Measurements from ENCODE around the gene NPIPB9. TPM values are rescaled to one million over a fixed set of nuclear protein-coding genes. Genes with fewer than 3 reads are reported as not detected.
A peak's percentile ranks its signal among the peaks of the same experiment; 100 is the strongest.
"Not testable (repeated sequence)": the region's sequence is repeated elsewhere in the genome, so short reads cannot be mapped to it uniquely, and the experiment has no call there.

The NPIPB9 gene
- not detected for total RNA-seq

DNA sequence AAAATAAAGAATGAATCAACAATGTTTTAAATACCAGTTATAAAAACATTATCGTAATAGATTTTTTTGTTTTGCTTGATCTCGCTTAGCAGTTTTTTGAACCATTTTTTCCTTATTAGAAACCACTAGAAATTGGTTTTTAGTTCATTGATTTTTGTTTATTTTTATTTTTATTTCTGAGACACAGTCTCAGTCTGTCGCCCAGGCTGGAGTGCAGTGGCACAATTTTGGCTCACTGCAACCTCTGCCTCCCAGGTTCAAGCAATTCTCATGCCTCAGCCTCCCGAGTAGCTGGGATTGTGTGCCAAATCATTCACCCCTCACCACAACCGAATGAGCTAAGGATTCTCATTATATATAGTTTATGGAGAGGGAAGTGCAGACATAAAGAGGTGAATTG, at the start of gene NPIPB9:
Gene NPIPB9, plus strand, starts transcription at position 301 of the 400 bp plus-strand sequence.
- not testable (repeated sequence) for DNase-seq (ENCODE audit: low spot score)

- not testable (repeated sequence) for DNase-seq (ENCODE audit: low spot score)
Observed at GRCh38 chr16:28704246-28704645, 47.3 kb upstream of the NPIPB9 start.

DNA sequence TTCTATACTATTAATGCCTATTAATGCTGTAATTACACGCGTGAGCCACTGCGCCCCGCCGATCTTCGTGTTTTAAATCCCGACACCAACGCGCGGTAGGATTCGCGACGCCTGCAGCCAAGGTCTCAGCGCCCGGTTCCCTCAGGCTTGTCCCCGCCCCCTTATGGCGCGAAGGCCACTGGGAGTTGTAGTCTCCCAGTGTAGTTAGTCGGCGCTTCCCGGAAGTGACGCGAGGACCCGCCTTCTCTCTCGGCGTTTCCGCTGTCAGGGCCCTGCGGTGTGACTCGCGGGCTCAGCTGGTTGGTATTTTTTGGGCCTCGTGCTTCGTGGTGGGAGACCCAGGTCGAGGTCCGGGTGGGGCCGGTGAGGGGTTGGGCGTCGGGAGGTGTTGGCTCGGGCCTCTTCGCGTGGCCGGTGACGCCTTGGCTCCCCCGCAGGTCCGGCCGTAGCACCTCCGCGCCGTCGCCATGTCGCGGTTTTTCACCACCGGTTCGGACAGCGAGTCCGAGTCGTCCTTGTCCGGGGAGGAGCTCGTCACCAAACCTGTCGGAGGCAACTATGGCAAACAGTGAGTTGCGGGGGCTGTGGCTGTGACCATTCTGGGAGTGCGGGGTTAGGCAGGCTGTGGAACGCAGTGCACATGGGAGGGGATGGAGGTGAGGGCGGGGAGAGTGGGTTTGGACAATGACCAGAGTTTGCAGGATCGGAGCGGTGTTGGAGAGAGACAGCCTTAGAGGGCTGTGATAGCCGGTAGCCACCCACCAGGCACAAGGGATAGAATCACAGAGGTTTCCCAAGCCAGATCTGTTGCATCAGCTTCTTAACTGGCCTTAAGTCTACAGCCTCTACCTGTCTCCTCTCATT, 40.1 kb upstream of the NPIPB9 start, which contains the start of gene EIF3C:
Gene EIF3C, plus strand, starts transcription at position 245 of the 864 bp plus-strand sequence. Its CDS starts 223 bp downstream, at position 468.
- not testable (repeated sequence) for DNase-seq (ENCODE audit: low spot score)

DNA sequence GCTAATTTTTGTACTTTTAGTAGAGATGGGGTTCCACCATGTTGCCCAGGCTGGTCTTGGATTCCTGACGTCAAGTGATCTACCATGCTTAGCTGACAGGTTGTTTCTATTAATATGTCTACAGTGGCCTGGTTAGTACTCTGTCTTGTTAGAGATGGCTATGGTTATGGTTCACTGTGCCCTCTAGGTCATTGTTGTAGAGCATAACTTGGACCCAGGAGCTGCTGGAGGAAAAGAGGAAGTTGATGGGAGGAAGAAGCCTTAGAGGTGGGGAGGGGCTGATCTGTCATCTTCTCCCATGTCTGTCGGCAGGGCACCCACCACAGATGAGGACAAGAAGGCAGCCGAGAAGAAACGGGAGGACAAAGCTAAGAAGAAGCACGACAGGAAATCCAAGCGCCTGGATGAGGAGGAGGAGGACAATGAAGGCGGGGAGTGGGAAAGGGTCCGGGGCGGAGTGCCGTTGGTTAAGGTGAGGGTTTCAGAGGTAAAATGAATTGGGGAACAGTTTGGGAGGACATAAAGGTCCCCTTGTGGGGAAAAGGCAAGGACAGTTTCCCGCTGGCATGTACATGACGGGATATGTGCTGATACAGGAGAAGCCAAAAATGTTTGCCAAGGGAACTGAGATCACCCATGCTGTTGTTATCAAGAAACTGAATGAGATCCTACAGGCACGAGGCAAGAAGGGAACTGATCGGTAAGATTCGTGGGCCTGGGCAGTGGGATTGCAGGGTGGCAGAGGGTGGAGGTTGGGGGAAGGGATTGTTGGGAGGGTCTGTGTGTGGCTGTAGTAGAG, 28.5 kb upstream of the NPIPB9 start:
- DNase-seq (ENCODE audit: low spot score), result not testable (repeated sequence)

- DNase-seq (ENCODE audit: low spot score), result not testable (repeated sequence)
Observed at GRCh38 chr16:28731253-28731652, 20.3 kb upstream of the NPIPB9 start.

GRCh38 chr16:28732455-28733124, 19.0 kb upstream of the NPIPB9 start:
- DNase-seq (ENCODE audit: low spot score), result not testable (repeated sequence)

DNA sequence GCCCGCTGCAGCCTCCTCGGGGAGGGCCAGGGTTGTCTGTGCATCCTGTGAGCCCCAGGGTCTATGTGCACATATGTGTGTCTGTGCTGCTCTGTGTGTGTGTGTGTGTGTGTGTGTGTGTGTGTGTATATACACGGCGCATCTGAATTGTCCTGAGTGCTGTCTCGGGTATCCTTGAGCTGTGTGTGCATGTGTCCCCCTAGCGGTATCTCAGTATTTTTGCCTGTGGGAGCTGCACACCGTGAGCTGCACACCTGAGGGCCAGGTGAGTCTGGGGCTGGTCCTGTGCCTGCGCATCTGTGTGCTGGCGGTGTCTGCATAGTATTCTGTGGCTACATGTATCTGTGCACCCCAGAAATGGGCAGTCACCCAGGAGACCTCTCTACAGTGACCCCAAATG, 11.8 kb upstream of the NPIPB9 start:
- not testable (repeated sequence) for DNase-seq (ENCODE audit: low spot score)

GRCh38 chr16:28740631-28741030, 11.0 kb upstream of the NPIPB9 start:
- DNase-seq (ENCODE audit: low spot score), result not testable (repeated sequence)

- not testable (repeated sequence) for DNase-seq (ENCODE audit: low spot score)
Observed at GRCh38 chr16:28741295-28741694, 10.3 kb upstream of the NPIPB9 start.

GRCh38 chr16:28746618-28747350, 4.8 kb upstream of the NPIPB9 start:
- DNase-seq (ENCODE audit: low spot score), result not testable (repeated sequence)

GRCh38 chr16:28749997-28750465, 1.6 kb upstream of the NPIPB9 start:
- peak; percentile 8 for DNase-seq (ENCODE audit: low spot score)

GRCh38 chr16:28750469-28751067, 1.0 kb upstream of the NPIPB9 start:
- DNase-seq (ENCODE audit: low spot score), result not testable (repeated sequence)

DNA sequence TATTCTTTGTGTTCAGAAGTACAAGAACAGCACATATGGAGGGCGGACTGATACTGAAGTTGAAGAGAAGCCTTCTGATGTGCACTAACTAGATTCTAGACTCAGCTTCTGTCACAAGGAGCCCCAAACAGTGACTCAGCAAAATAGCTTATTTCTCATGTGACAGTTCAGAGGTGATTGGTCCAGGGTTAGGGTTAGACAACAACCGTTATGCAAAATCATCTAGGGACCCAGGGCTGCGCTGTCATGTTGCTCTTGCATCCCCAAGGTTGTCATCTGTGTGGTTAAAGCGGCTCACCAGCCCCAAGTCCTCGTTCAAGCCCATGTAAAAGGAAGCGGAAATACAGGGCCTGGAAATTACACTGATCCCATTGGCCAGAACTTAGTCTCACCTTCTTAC, 30.1 kb downstream of the NPIPB9 start:
- DNase-seq (ENCODE audit: low spot score), result not testable (repeated sequence)

- DNase-seq (ENCODE audit: low spot score), result not testable (repeated sequence)
Observed at GRCh38 chr16:28782357-28782756, 30.8 kb downstream of the NPIPB9 start.

DNA sequence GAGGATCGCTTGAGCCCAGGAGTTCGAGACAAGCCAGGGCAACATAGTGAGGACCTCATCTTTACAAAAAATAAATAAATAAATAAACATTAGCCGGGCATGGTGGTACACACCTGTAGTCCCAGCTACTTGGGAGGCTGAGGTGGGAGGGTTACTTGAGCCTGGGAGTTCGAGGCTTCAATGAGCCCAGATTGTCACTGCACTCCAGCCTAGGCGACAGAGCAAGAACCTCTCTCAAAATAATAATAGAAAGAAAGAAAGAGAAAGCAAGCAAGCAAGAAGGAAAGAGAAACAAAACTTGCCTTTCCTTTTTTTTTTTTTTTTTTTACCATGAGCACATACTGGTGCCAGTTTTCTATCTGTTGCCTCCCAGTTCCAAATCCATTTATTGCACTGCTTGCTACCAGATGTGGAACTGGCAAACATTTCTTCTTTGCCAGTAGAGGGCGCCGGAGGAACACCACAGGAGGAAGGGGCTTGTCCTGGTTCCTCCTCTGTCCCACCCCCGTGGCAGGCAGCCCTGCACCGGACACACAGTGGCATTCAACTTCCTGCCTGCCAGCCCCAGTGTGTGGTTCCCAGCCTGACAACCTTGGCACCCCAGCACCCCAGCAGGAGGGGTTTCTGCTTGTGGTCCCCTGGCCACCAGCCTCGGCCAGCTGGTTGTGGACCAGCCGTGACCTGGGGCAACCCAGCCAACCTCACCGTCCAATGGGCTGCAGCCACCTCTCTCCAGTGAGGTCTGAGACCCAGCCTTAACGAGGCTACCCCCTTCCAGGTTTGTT, 50.8 kb downstream of the NPIPB9 start:
- DNase-seq (ENCODE audit: low spot score), result not testable (repeated sequence)

DNA sequence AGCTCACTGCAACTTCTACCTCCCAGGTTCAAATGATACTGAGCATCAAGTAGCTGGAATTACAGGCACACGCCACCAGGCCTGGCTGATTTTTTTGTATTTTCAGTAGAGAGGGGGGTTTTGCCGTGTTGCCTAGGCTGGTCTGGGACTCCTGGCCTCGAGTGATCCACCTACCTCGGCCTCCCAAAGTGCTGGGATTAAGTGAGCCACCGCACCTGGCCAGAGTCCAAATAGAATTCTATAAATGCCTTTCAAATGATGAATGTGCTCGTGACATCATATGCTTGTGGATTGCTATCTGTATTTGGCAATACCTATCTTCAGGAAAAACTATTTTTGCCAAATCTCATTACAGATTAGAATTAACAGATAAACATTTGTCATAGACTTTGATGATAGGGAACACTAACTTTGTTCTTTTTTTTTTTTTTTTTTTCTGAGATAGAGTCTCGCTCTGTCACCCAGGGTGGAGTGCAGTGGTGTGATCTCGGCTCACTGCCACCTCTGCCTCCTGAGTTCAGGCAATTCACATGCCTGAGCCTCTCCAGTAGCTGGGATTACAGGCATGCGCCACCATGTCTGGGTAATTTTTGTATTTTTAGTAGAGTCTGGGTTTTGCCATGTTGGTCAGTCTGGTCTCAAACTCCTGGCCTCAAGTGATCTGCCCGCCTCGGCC, 56.0 kb downstream of the NPIPB9 start:
- DNase-seq (ENCODE audit: low spot score), result not testable (repeated sequence)

GRCh38 chr16:28820016-28820415, 68.4 kb downstream of the NPIPB9 start:
- DNase-seq (ENCODE audit: low spot score), result no peak

- DNase-seq (ENCODE audit: low spot score), result not testable (repeated sequence)
Observed at GRCh38 chr16:28820546-28820945, 69.0 kb downstream of the NPIPB9 start.

DNA sequence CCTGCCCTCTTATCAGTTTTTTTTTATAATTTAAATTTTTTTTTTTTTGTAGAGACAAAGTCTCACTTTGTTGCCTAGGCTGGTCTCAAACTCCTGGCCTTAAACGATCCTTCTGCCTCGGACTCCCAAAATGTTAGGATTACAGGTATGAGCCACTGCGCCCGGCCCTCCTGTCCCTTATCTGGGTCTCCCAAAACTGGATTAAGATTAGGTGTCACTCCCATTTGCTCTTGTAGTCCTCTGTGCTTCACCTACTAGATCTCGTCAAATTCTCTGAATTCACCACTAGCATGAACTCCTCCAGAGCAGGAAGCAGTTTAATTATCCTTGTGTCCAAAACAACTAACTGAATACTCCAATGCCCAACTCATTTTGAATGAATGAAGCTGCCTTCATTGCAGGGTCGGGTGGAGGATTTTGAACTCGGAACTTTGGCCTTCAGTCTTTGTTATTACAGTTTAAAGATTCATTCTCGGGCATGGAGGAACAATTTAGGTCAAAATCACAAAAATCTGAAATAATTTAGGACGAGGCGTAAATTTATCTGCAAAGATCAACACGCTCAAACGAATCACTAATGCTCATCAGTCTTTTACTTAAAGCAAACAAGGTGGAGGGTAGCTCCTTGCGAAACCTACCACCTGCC, 70.4 kb downstream of the NPIPB9 start:
- no peak for DNase-seq (ENCODE audit: low spot score)

Data from mucosa of gallbladder (tissue), 1 donor.